ENCODE data around the gene CRX.
A peak's percentile ranks its signal among the peaks of the same experiment; 100 is the strongest.
"Not testable (repeated sequence)": the region's sequence is repeated elsewhere in the genome, so short reads cannot be mapped to it uniquely, and the experiment has no call there.

The CRX gene

GRCh38 chr19:47858646-47859285, 37.0 kb downstream of the CRX start, which contains the start of gene TPRX2:
TSS of gene TPRX2 (plus strand) at chr19:47859235. CDS start at chr19:47859247, 12 bp downstream.
- not testable (repeated sequence) for FAIRE-seq; DNase-seq (ENCODE audit: insufficient read length, low spot score)

- not testable (repeated sequence) for DNase-seq (ENCODE audit: insufficient read length, low spot score); FAIRE-seq
Observed at GRCh38 chr19:47859838-47860237, 38.1 kb downstream of the CRX start.

GRCh38 chr19:47860602-47861297, 39.0 kb downstream of the CRX start:
- no peak for FAIRE-seq

GRCh38 chr19:47861630-47862029, 39.9 kb downstream of the CRX start:
- FAIRE-seq (no peak), DNase-seq (ENCODE audit: insufficient read length, low spot score) (no peak)

More at GRCh38 chr19:47860602-47861297, 39.0 kb downstream of the CRX start:
- no peak for DNase-seq (ENCODE audit: insufficient read length, low spot score)

DNA sequence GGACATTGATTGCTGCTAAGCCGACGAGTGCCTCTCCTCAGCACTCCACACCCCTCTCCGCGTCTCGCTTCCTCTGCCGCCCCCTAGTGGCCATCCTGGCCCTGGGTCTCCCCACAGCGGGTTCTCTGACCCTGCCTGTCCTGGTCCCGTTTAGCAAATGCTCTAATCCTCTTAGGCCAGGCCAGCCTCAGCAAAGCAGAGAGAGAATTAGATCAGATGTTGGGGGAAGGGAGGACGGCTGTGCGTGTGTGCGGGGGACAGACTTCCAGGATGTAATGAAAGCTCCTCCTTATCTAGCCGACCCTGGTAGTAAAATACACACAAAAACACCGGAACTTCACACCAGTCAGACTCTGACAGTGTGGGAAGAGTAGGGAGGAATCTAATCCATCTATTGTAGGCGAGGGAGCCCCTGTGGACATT, 41.8 kb downstream of the CRX start:
- DNase-seq (ENCODE audit: insufficient read length, low spot score) (peak; percentile 94), FAIRE-seq (no peak)

- FAIRE-seq = no peak
- no peak for DNase-seq (ENCODE audit: insufficient read length, low spot score)
Observed at GRCh38 chr19:47865166-47865565, 43.4 kb downstream of the CRX start.

DNA sequence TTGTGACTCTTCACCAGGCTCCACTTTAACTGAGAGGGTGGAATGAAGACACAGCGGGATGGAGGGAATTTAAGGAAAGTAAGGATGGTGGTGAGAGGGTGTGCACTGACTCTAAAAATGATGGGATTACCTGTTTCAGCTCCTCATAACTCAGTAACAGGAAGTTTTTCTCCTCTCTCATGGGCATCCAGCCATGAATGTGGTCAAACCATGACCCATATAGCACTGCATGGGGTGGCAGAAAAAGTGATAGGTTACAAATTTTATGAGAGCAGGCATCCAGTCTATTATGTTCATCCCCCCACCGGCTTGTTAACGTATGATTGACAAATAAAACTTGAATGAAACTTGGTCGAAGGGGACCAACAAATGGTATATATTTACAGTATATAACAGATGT, 57.2 kb downstream of the CRX start:
- no peak for DNase-seq (ENCODE audit: insufficient read length, low spot score)
- FAIRE-seq = no peak

- not testable (repeated sequence) for DNase-seq (ENCODE audit: insufficient read length, low spot score); FAIRE-seq
Observed at GRCh38 chr19:47879385-47879784, 57.6 kb downstream of the CRX start.

DNA sequence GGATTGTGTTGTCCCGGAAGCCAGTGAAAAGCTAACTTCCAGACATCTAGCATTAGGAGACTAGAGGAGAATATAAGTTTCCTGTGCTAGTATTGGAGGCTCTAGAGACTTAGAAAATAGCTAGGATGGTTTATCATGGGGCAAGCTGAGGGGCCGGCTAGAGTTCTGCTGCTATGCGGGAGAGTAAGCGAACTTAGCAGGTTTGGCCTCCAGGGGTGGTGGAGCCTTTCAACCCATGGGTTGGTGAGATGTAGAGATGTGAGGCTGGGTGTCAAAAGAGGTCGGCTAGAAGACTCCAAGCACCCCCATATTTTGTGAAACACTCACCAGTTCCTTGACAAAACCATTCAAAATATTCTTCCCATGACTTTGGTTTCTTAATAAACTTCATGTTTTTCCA, 60.0 kb downstream of the CRX start:
- DNase-seq (ENCODE audit: insufficient read length, low spot score) (no peak), FAIRE-seq (no peak)

GRCh38 chr19:47882890-47883289, 61.2 kb downstream of the CRX start:
- FAIRE-seq (no peak), DNase-seq (ENCODE audit: insufficient read length, low spot score) (no peak)

DNA sequence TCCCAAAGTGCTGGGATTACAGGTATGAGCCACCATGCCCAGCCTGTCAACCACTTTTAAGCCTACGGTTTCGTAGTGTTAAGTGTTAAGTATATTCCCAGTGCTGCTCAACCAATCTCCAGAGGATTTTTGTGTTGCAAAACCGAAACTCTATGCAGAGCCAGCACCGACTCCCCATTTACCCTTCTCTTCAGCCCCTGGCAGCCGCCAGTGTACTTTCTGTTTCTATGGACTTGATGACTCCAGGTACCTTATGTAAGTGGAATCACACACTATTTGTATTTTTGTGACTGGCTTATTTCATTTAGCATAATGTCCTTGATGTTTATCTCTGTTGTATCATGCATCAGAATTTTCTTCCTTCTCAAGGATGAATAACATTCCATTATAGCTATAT, 63.3 kb downstream of the CRX start:
- DNase-seq (ENCODE audit: insufficient read length, low spot score) = no peak
- no peak for FAIRE-seq

GRCh38 chr19:47886010-47886559, 64.3 kb downstream of the CRX start, which contains the start of gene SULT2A1:
TSS of gene SULT2A1 (minus strand) at chr19:47886315. CDS start at chr19:47886257, 58 bp downstream.
- FAIRE-seq (no peak), DNase-seq (ENCODE audit: insufficient read length, low spot score) (no peak)

- DNase-seq (ENCODE audit: insufficient read length, low spot score) (no peak), FAIRE-seq (no peak)
Observed at GRCh38 chr19:47890865-47891621, 69.3 kb downstream of the CRX start.

DNA sequence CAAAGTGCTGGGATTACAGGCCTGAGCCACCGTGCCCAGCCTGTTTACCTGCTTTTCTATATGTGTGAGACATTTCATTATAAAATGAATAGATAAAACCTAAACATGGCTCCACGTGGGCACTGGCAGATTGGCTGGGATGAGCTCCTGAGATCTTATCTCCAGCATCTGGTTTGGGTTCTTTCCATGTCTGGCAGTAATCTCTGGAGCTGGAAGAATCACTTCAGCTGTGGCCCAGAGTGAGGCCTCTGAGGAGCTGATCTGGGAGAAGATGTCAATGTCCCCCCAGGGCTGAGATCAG, 69.8 kb downstream of the CRX start:
- DNase-seq (ENCODE audit: insufficient read length, low spot score) = no peak
- FAIRE-seq = no peak

GRCh38 chr19:47891923-47892666, 70.4 kb downstream of the CRX start:
- FAIRE-seq (no peak), DNase-seq (ENCODE audit: insufficient read length, low spot score) (no peak)

Measured in GM19239 (cell line).